ENCODE measurements around the gene NARS2.
A peak's percentile ranks its signal among the peaks of the same experiment; 100 is the strongest.
"Not testable (repeated sequence)": the region's sequence is repeated elsewhere in the genome, so short reads cannot be mapped to it uniquely, and the experiment has no call there.

The NARS2 gene

DNA sequence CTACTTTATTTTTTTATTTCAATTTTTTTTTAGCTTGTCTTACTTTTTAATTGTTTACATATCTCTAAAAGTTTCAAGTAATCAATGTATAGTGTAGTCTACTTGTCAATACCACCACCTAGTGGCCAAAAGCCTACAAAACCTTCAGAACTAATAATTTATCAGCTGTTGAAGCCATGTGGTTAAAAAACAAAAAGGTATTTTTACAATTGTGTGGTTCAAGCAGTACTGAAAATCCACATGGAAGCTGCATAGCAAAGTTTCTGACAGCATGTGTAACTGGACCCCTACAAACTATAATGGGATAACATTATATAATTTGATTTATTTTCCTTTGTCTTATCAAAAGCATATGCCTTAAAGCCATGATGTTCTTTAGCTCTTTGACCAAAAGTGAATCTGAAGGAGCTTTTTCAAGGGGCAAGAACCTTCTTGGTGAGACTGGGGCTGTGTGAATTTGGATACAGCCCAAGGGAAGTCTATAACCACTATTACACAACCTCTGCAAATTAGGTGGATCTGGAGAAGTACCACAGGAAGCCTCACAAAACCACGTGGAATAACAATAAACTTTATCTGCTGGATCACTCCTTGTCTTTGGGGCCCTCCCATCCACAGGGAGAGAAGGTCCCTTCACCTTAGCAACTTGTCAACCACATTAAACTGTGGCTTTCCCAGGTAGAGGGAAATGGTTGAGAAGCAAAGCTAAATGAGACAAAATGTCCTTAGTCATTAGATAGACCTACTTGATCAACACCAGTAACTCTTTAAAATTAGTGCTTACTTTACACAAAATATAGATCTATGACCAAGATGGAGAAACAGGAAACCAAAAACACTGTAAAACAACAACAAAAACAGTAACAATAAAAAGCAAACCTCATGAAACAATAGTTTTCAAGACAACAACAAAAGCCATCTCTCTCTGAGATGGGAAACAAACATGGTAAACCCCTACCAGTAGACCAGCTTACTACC lies 9.9 kb downstream of the NARS2 start:
- TF ChIP-seq GATA1 (IDR thresholded peaks at IDR 0.05; ENCODE audit: low read depth, low read length), result no peak
- TF ChIP-seq POLR2A (IDR thresholded peaks at IDR 0.05; ENCODE audit: low read length), result no peak
- DNase-seq, result peak; percentile 72 to 83

DNA sequence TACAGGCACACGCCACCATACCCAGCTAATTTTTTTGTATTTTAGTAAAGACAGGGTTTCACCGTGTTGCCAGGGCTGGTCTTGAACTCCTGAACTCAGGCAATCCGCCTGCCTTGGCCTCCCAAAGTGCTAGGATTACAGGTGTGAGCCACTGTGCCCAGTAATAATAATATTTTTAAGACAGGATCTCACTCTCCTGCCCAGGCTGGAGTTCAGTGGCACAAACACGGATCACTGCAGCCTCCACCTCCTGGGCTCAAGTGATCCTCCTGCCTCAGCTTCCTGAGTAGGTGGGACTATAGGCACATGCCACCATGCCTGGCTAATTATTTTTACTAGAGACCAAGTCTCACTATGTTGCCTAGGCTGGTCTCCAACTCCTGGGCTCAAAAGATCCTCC lies 10.6 kb downstream of the NARS2 start:
- DNase-seq, result not testable (repeated sequence)

DNA sequence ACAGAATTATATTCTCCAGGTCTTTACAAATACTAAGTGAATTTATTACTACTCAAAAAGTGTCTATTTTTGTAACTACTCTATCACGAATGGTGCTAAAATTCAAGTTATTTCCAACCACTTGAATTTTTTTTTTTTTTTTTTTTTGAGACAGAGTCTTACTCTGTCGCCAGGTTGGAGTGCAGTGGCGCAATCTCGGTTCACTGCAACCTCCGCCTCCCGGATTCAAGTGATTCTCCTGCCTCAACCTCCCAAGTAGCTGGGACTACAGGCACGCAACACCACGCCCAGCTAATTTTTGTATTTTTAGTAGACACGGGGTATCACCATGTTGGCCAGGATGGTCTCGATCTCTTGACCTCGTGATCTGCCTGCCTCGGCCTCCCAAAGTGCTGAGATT lies 11.6 kb downstream of the NARS2 start:
- not testable (repeated sequence) for DNase-seq

DNA sequence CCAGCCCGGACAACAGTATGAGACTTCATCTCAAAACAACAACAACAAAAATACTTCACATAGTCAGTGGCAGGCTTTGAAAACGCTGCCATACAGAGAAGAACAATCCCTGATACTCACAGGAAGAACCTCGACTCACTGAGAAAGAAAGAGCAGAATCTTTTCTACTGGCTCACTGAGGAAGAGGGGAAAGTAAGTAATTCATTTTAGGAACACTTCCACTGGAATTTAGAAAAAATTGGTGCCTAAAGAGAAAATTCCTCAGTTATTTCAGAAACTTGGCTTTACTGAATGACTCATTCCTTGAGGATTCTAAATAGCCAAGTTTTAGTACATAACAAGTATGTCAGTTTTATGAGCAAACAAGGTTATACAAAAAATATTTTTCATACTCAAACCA lies 12.3 kb downstream of the NARS2 start:
- no peak for TF ChIP-seq GATA1 (IDR thresholded peaks at IDR 0.05; ENCODE audit: low read depth, low read length)
- TF ChIP-seq POLR2A (IDR thresholded peaks at IDR 0.05; ENCODE audit: low read length), result no peak
- no peak for DNase-seq

DNA sequence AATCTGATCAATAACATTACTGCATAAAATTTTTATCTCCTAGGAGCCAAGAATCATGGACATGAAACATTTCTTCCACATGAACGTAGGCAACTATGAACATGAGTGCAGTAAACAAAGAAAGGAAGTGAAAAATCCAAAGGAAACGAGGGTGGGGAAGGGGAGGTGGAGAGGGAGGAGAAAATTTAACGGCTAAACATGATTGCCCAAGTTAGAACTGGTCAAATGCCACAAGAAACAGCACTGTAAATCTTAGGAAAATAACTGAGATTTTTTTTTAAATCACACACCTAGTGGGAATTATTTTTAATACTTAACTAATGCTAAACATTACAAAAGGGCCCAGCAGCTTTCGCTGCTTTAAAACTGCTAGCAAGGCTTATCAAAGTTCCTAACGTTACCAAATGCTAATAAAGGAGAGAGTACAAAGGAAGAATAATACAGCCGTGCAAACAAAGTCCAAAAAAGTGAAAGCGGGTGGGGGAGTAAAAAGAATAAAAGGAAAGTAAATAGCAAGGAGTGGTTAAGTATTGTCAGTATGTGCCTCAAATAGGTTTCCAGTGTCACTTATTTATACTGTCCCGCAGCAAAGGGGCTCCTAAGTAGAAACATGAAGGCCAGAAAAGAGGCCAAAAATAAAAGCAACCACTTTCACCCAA lies 13.7 kb downstream of the NARS2 start:
- DNase-seq, result no peak
- TF ChIP-seq GATA1 (IDR thresholded peaks at IDR 0.05; ENCODE audit: low read depth, low read length) (no peak), POLR2A (IDR thresholded peaks at IDR 0.05; ENCODE audit: low read length) (no peak)

DNA sequence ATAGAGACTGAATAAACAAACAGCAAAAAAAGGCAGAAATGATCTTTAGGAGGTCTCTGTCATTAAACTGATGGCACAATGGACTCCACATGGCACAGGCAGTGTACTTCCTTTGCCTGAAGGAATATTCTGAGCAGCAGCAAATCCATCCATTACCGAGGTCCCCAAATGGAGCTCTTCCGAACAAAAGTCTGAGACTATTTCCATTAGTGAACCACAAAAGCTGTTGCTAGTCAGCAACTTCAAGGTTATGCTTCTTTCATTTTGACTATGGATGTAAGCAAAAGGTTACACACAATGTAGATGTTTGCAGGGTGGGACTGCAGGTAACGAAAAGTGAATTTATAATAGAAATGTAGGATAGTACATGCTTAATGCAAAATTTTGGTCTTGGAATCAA lies 14.5 kb downstream of the NARS2 start:
- TF ChIP-seq POLR2A (IDR thresholded peaks at IDR 0.05; ENCODE audit: low read length) (no peak), GATA1 (IDR thresholded peaks at IDR 0.05; ENCODE audit: low read depth, low read length) (no peak)
- no peak for DNase-seq

DNA sequence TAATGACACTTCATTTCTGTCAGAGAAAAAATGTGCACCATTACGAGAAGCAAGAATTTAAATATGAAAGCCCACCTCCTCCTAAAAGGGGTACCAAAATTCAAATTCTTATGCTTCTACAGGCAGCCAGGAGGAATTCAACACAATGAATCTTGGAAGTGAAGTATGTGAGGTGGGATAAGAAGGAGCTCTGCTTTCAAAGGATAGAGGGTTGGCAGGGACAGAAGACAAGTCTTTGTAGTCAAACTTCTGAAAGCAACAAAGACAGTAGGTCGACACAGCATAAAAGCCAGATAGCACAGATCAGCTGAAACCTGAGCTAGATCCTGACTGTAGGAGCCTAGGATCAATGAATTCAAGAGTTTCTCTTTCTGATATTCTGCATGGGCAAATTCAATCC lies 17.4 kb downstream of the NARS2 start:
- no peak for TF ChIP-seq POLR2A (IDR thresholded peaks at IDR 0.05; ENCODE audit: low read length)
- no peak for TF ChIP-seq GATA1 (IDR thresholded peaks at IDR 0.05; ENCODE audit: low read depth, low read length)
- peak in 1 of 2 experiments; percentile 8 for DNase-seq

DNA sequence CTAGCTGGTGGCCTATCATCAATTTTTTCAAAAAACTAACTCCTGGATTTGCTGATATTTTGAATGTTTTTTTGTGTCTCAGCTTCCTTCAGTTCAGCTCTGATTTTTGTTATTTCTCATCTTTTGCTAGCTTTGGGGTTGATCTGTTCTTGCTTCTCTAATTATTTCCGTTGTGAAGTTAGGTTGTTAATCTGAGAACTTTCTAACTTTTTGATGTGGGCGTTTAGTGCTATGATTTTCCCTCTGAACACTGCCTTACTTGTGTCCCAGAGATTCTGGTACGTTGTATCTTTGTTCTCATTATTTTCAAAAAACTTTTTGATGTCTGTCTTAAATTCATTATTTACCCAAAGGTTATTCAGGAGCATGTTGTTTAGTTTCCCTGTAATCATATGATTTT lies 19.1 kb downstream of the NARS2 start:
- DNase-seq, result no peak
- TF ChIP-seq GATA1 (IDR thresholded peaks at IDR 0.05; ENCODE audit: low read depth, low read length), result no peak
- no peak for TF ChIP-seq POLR2A (IDR thresholded peaks at IDR 0.05; ENCODE audit: low read length)

DNA sequence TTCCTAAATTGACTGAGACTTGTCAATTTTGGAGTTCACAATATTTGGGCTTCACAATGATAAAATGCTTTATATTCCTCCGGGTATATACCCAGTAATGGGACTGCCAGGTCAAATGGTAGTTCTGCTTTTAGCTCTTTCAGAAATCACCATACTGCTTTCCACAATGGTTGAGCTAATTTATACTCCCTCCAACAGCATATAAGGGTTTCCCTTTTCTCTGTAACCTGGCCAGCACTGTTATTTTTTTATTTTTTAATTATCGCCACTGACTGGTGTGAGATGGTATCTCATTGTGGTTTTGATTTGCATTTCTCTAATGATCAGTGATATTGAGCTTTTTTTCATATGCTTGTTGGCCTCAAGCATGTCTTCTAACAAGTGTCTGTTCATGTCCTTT lies 21.8 kb downstream of the NARS2 start:
- TF ChIP-seq GATA1 (IDR thresholded peaks at IDR 0.05; ENCODE audit: low read depth, low read length) (no peak), POLR2A (IDR thresholded peaks at IDR 0.05; ENCODE audit: low read length) (no peak)
- no peak for DNase-seq

DNA sequence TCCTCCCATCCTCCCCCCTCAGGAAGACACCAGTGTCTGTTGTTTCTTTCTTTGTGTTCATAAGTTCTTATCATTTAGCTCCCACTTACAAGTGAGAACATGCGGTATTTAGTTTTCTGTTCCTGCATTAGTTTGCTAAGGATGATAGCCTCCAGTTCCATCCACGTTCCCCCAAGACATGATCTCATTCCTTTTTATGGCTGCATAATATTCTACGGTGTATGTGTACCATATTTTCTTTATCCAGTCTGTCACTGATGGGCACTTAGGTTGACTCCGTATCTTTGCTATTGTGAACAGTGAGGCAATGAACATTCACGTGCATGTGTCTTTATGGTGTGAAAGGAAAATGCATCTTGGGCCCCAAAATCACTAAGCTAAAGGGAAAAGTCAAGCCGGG lies 22.5 kb downstream of the NARS2 start:
- not testable (repeated sequence) for DNase-seq

DNA sequence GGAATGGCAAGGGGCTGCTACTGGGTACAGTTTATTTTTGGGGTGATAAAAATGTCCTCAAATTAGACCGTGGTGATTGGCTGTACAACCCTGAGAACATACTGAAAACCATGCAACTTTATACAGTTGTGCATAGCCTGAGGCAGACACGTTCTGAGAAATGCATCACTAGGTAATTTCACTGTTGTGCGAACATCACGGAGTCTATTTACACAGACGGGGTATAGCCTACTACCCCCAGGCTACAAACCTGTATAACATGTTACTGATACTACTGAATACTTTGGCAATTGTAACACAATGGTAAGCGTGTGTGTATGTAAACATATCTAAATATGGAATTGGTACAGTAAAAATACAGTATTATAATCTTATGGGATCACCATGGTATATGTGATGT lies 23.6 kb downstream of the NARS2 start:
- no peak for DNase-seq
- TF ChIP-seq GATA1 (IDR thresholded peaks at IDR 0.05; ENCODE audit: low read depth, low read length), result no peak
- no peak for TF ChIP-seq POLR2A (IDR thresholded peaks at IDR 0.05; ENCODE audit: low read length)

DNA sequence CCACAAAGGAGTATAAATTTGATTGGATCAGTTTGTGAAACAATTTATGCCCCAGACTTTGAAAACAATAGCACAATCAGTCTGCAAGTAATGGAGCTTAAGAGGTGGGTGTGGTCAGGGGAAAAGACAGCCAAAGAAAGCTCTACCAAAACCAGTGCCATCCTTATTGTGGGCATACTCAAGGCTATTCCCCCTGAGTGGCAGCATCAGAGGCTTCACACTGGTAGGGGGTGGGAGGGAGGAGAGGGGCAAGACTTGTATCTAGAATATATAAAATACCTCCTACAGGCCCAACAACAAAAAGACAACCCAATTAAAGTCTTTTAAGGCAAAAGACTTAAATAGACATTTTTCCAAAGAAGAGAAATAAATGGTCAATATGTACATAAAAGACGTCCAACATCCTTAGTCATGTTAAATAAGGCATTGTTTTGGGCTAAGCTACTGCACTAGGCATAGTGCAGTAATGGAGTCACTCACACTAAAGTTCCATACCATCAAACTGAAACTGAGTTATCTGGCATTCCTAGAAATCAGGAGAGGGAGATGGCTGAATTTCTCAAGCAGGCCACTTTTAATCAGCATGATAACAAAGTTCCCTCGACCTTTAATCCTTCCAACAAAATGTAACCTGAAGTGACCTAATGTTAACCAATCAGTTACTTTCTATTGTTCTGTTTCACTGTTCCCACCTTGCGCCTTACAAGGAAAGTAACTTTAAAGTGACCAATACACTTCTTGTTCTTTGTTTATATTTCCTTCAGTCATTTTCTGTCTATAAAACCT lies 24.8 kb downstream of the NARS2 start:
- DNase-seq, result no peak
- TF ChIP-seq GATA1 (IDR thresholded peaks at IDR 0.05; ENCODE audit: low read depth, low read length) (no peak), POLR2A (IDR thresholded peaks at IDR 0.05; ENCODE audit: low read length) (no peak)

DNA sequence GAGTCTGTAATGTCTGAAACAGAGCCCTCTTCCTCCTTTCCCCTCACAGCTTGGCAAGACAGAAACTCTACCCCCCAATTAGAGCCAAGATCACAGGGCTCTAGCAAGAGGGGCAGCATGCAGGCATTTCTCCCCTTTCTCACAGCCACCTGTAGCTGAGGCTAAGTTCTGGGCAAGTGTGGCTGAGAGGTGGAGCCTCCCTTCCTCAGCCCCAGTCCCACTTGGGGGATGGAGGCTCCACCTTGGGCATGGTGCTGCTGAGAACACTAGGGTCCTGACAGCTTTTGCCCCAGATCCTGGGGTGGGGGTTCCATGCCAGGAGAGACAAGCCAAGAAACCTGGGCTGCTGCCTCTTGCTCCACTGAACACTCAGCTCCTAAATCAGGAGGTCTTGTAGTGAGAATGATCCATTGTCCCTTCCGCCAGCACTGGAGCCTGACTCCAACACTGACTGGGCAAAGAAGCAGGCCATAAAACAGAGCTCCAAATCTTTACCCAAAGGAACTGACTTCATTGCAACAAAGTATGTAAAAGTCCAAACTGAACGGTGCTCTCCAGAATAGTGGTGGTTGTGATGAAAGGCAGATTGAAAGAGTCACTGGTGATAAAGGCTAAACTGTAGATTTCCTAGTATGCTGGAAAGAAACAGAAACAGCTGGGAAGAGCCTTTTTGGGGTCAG lies 25.6 kb downstream of the NARS2 start:
- DNase-seq, result no peak

More for the DNA sequence above, 25.6 kb downstream of the NARS2 start:
- no peak for TF ChIP-seq GATA1 (IDR thresholded peaks at IDR 0.05; ENCODE audit: low read depth, low read length)
- no peak for TF ChIP-seq POLR2A (IDR thresholded peaks at IDR 0.05; ENCODE audit: low read length)
